DLD1 (cell line): ENCODE measurements around the gene PODXL.

ENCODE experiments used
- in situ Hi-C: cut with HindIII; loops from 2 replicates; pipeline ENCODE4 v1.10.0; 2017; ENCODE audit warnings: low sequenced_read_pairs

PODXL gene

DNA sequence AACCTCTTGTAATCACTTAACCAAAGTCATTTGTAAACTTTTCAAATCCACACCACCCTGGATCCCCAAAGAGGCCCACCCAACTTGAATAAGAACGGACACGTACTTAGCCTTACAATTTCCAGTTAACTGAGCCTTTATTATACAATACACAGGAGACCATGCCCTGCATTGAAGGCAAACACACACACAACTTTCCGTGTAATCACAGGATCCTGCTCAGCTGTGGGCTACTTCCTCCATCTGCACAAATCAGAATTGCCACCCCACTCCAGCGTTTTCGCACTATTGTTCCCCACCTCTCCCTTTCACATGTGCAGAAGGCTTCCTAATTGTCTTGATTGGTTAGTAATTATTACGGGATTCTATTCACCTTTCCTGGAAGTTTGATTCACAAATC is 12.1 kb upstream of the PODXL start:
- in situ Hi-C loops: no loop called here

DNA sequence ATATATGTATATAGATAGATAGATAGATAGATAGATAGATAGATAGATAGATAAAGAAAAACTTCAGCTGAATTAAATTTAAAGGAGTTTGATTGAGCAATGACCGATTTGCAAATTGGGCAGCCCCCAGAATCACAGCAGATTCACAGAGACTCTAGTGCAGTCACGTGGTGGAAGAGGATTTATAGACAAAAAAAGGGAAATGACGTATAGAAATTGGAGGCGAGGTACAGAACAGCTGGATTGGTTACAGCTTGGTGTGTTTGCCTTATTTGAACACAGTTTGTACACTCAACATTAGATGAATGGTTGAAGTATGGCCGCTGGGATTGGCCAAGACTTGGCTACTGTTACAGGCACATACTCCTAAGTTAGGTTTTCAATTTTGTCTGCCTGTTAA is 8.2 kb upstream of the PODXL start:
- in situ Hi-C loops: no loop called here

DNA sequence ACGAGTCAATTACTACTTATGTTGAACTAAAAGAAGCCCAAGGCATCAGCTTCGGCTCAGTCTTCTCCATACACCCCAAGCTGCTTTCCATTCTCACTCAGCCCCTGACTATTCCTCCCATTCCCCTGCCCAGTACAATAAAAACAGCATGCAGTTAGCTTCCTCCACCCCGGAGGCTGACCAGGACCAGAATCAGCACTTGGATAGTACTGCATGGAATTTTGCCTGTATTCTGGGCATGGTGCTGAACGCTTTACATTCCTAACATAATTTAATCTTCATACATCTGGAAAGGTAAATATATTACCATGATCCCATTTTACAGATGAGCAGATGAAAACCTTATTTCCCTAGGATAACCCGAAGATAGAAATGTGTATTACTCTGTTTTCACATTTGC is 7.5 kb upstream of the PODXL start:
- in situ Hi-C loops: no loop called here

DNA sequence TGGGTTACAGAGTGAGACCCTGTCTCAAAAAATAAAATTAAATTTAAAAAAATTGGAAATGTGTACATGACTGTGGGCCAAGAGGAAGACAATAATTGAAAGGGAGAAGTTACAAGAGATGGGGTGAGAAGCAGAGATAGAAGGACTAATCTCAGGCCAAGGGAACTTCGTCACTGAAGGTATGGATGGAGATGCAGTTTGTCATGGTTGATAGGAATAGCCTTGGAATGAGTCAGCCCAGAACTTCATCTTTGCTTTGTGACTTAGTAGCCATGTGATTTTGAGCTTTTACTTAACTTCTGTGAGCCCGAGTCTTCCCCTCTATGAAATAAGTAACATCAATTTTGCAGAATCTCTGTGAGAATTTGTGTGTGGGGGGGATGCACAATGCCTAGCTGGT is 6.5 kb upstream of the PODXL start:
- in situ Hi-C loops: no loop called here

DNA sequence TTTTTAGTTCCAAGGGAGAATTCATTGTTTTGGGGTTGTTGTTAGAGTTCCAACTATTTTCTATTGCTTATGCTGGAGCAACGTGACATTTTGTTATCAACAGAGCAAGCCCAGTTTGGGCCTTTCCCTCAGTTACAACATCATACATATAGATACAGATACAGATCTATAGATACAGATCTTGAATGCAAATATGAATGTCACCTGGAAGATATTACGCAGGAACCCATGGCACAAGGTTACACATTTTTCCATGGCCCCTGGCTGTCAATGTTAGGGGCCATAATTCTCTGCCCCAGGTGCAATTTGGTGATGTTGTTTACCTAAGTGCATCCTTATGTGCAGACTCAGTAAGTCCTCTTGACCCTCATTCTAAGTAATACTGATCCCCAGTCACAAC is 3.6 kb upstream of the PODXL start:
- in situ Hi-C loops: no loop called here

DNA sequence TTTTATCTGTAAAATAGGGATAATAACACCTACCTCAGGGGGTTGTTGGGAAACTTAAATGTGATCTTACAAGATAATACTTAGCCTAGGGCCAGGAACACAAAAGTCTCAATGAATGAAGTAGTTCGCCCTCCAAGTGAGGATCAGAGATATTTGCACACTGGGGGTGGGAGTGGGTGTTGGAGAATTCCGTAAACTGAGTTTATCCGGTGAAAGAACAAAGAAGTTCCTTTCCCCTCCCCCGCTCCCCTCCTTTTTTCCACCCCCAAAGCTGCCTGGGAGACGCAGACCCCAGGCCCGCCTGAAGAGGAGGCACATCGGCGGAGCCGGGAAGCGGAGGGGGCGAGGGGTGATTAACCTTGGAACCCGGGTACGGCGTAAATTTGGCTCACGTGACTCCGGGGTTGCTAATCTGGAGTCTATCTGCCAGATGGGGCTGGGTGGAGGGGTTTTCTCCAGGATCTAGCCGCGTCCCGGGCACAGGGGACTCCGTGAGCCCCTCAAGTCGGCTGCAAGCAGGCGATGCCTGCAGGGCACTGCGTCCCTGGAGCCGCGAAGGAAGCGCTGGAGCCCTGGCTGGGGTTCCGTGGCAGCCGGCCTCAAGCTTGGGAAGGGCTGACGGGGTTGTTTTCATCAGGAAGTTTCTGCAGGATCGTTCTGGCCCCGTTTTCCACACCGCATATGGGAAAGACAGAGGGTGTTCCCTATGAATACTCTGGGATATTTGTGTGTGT is 1.4 kb upstream of the PODXL start:
- in situ Hi-C loops: no loop called here

DNA sequence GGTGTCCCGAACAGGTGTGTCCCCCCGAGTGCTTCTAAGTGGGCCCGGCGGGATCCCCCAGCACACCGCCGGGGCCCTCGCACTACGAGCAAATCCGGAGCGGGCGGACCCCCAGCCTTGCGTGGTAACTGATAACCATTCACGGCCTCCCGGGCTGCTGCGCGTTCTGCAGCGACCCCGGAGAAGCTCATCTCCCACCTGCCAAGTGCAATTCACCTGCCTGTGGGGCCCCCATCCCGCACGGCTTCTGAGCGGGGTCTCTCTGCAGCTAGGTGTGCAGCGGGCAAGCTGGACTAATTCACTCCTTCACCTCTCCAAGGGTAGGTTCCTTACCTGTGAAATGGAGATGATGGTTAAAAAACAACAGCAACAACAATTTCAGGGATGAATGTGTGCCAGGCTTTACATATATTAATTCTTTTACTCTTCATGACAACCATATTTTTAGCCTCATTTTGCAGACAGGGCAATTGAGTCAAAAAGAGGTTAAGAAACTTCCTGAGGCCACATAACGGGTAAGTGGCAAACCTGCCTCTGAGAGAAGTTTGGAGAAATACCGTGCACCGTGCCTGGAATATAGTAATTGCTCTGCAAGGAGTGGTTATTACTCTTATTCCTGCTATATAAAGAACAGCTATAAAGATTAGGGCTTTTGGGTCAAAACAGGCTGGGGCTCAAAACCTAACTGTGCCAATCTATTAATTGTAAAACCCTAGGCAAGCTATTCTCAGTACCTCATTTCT is 652 bp upstream of the PODXL start:
- in situ Hi-C loops: no loop called here

DNA sequence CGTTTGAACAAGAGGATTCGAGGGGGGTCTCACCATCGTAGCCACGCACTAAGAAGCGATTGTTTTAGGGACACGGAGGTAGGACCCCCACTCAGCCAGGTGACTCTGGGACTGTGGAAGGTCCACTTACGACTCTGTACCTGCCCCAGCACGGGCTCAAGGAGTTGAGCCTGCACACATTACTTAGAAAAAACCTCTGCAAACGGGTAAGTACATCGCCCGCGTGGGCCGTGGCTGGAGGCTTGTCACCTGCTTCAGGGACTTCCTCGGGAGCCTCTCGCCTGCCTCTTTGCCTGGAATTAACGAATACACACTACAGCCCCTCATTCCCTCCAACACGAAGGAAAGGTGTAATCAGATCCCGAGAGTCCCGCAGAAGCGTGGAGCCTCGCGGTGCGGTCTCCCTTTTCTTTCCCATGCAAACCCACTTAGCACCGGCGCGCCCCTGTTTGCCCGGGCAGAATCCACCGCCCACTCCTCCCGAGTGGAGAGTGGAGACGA is 826 bp downstream of the PODXL start:
- in situ Hi-C loops: no loop called here

DNA sequence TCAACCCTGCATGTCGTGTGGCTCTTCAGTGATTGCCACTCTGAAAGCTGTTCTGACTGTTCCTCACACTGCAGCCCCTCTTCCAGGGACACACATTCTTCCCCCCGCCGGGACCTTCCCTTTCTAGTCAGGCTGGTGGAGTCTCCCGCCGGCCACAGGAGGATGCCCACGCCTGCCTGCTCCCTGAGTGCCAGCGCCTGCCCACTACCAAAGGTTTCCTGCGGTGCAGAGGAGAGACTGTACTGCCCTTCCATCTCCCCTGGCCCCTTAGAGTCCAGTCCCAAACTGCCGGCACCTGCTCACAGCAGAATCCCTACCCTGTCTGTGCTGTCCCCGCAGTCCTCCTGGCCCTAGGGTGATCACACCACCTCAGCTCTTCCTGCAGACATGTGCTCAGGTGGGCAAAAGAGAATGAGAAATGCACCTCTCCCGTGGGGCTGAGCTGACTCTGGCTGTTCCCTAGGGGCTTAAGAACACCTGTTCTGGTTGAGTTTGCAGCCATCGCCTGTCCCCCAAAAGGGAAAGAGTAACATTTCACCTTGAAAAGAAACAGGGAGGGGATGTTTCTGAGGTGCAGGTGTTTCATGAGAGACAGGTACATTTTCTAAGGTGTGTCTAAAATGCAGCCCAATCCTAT is 1.4 kb downstream of the PODXL start:
- in situ Hi-C loops: no loop called here

DNA sequence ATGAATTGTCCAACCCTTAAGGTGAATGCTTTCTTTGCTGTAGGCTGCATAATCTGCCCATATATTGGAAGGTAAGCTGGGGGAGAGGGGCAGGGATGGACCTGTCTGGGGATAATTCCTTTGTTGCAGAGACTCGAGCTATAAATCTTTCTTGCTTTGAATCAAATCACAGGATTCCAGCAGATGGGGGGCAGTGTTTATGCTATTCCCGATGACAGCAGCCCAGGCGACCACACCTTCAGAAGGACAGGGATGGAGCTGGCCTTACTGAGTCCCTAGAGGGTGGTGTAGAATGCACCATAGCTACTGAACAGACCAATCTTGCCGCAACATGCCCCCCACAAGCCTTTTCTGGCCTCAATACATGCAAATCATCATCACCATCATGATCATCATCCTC is 2.5 kb downstream of the PODXL start:
- in situ Hi-C loops: no loop called here

DNA sequence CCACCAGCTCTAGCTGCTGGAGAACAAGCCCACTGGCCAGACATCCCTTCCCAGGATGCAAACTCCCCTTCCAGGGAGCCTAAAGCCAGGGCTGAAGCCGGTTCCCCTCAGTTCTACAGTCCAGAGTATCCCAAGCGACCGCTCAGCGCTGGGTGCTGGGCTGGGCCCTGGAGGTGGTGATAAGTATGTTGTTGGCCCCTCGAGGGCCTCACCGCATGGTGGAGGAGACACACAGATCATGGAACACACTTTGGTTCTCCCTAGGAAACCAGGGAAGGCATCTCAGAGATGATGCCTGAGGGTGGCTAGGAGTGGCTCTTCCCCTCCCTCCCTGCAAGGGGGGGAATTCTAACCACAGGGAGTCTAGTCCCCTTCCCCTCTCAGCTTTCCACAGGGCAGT is 4.4 kb downstream of the PODXL start:
- in situ Hi-C loops: no loop called here

DNA sequence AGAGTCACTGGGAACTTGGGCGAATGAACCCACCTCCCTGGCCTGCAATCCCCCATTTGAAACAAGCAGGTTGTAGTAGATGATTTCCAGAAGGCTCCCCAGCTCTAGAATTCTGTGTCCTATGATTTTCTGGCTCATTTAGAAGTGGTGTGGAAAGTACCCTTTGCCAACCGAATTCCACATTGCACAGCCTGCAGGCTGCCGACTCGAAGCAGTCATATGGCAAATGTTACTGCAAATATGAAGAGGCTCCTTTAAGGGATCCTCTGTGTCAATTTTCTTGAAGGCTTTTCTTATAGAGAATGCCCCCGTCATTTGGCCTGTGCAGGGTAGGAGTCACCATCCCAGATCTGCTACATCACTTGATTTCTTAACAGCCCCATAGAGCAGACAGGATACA is 5.6 kb downstream of the PODXL start:
- in situ Hi-C loops: no loop called here

DNA sequence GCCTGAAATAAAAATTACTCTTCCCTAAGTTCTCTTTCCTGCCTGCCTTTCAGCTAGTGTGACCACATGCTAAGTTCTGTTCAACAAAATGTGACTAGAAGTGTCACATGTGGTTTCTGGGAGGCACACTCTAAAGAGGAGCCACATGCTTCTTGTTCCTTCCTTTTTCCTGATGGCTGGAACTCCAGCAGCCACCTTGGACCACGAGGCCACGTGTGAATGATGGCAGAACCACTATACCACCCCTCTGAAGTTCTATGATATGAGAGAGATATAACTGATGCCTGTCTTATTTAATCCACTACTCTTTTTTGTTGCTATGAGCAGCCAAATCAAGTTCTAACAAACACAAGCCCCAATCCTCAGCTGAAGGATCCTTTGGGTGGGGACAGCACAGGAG is 8.1 kb downstream of the PODXL start:
- in situ Hi-C loops: no loop called here

DNA sequence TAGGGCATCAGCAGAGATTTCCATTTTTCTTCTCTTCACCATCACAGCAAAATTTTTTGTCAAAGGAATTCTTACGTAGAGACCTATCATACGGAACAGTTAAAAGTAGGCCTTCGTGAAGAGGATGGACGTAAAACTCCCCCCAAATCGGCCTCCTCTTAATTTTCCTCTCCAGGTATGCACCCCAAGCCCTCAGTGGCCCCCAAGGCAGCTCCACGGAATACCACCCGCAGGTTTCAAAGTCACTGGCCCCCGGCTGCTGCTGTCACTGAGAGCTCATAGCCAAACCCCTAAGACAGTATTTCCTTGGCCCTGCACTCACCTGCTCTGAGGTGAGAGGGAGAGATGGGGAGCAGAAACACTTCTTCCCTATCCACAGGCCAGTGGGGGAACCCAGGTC is 8.8 kb downstream of the PODXL start:
- in situ Hi-C loops: no loop called here

DNA sequence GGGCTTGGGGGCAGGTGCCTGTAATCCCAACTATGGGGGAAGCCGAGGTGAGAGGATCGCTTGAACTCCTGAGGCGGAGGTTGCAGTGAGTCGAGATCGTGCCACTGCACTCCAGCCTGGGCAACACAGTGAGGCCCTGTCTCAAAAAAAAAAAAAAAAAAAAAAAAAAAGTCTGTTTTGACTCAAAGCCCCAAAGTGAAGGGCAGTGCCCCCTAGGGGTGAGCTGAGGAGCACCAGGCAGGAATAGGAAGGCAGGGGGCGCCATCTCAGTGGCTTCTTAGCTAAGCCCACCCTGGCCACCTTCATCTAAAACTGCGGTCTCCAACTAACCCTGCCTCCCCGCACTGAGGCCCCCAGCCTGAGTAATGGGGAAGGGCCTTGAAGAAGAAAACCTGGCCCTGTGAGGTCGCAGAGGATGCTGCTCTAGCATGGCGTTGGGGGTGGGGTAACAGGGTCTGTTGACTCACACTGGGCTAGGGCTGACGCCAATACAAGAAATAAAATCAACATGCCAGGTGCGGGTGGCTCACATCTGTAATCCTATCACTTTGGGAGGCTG is 9.8 kb downstream of the PODXL start:
- in situ Hi-C loops: no loop called here

DNA sequence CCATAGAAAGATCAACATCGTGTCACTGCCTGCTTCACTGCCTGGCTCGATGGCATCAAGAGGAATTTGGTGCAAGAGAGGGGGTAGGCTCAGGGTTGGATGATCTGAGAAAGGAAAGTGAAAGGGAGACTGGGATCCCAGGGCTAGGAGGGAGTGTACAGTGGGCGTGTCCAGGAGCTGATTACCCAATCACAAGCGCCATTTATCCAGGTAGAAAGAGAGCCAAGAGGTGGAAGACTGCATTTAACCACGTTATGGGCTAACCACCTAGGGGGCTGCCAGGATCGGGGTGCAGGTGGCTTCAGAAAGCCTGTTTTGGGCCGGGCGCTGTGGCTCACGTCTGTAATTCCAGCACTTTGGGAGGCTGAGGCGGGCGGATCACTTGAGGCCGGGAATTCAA is 10.3 kb downstream of the PODXL start:
- in situ Hi-C loops: no loop called here

DNA sequence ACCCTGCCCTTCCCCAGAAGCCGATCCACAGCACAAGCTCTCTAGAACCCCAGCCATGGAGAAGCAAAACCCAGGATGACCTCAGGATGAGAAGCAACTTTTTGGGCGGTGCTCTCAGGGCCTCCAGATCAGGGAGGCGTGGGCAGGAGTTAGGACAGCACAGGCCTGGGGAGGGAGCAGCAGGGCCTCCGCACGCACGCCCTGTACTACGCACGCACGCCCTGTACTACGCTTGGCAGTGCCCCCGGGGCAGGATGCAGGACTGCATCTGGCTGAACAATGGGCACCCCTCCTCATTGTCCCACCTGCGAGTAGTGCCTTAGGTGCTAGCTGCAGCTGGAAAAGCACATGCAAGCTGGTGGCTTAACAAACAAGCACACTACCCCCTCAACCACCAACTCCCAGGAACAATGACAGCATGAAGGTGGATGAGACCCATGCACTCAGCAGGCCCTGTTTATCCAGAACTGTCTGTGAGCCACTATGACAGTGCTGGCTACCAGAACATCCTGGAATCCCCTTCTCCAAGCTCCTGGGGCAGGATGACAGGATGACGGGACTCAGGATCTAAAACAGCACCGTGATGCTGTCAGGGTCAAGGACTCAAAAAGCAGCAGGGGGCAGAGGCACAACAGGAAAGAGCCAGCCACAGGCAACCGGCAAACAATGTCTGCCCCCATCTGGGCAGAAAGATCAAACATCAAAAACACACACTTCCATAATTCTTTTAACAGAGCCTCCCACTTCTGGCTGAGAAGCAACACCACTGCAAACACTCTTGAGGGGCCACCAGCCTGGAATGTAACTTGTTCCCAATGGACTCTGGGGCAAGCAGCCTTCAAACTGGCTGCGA is 11.8 kb downstream of the PODXL start:
- in situ Hi-C loops: no loop called here

DNA sequence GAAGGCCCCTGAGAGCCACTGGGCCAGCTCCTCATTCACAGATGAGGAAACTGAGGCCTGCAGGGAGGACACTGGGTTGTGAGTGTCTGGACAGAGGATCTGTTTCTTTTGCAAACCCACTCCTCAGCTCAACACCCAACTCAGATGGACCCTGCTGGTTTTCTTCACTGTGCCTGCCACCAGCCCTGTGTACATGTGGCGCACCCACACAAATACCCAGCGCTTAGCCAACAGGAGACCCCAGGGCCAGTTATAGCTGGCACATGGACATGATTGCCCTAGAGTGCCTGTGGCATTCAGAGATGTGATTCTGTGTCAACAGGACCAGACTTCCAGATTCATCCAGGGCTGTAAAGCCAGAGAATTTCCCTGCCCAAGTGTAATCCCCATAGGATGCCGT is 12.4 kb downstream of the PODXL start:
- in situ Hi-C loops: no loop called here

DNA sequence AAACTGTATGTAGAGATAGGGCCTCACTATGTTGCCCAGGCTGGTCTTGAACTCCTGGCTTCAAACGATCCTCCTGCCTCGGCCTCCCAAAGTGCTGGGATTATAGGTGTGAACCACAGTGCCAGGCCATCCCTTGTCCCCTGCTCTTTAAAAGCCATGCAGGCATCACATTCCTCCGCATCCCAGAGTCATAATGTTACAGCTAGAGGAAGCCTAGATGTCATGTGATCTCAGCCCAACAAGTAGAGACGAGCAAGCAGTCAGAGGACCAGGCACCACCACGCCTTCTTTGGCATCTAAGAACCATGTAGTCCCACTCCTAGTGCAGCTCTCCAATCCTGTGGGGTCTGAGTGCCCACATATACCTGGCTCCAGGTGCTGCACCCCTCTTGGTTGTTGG is 13.1 kb downstream of the PODXL start:
- in situ Hi-C loops: no loop called here

DNA sequence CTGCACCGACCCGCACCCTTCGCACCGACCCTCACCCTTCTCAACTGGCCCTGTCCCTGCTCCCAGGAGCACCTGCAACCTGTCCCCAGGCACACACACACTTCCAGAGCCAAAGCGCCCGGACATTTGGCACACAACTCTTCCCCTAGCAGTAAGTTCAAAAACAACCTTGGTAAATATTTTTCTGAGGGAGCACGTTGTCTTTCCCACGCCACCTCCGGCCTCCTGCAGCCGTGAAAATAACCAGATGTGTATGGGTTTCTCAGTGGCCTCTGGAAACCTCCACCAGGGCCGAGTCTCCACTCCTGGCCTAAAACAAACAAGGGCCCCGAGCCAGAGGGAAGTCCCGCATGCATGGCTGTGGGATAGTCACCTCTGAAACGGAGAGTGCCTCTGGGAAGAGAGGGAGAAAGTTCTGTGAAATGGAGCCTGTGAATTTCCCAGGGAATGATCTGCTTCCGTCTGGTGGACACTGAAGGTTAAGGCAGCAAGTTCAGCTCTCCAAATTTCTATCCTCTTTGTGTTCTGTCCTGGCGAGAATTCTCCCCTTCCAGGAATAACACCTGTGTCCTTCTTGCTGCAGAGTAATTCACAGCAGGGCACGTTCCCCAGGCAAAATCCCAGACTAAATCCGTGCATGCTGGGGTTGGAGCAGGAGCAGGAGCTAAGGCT is 15.8 kb downstream of the PODXL start:
- in situ Hi-C loops: no loop called here
